Measurements from ENCODE around the gene NOS1.
"Not testable (repeated sequence)": the region's sequence is repeated elsewhere in the genome, so short reads cannot be mapped to it uniquely, and the experiment has no call there.

Gene NOS1

GRCh38 chr12:117361347-117361751, at the start of gene NOS1:
TSS of gene NOS1 (minus strand) at chr12:117361626. CDS start at chr12:117331069, 30,557 bp downstream.
- no peak for DNase-seq

GRCh38 chr12:117409286-117409685, 47.9 kb upstream of the NOS1 start:
- DNase-seq, result no peak

DNA sequence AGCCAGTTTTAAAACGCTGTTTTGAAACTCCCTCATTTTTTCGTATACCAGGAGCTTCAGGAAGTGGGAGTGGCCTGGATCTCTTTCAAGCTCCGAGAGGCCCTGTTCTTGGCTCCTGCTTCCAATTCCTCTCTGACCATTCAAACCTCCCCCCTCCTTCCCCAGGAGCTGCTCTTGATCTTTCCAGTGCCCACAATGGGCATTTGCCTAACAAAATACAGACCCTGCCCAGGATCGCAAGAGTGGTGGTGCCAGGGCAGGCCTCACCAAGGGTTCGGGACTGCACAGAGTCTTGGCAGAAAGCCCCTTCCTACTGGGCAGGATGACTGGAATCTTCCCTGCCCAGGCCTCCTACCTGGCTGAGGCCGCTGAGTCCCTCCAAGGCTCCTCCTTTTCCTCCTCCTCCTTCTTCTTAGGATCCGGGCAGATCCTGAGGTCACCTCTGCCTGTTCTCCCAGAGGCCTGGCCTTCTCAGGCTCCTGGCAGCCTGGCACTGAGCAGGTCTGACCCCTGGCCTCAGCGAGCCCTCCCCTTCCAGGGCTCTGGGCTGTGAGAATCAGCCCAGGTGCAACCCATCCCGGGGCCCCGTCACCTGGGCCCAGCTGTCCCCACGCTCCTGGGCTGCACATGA, 46.9 kb upstream of the NOS1 start:
- no peak for DNase-seq

DNA sequence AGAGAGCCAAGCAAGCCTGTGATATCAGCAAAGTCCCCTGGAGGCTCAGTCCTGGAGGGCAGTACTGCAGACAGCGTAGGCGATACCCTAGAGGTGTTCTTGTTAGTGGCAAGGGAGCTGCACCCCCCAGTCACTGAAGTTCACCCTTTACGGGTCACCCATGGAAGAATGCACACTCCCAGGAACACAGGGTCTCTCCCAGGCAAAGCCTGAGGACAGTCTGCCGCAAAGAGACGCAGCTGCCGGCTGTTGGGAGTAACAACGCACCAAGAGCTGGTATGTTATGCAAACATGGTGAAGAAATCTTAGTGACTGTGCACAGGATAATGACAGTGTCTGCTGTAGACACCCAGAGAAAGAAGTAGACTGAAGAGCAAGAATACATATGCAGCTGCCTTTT, 43.5 kb upstream of the NOS1 start:
- no peak for DNase-seq

- no peak for DNase-seq
Measured at GRCh38 chr12:117404203-117404853, 42.9 kb upstream of the NOS1 start.

GRCh38 chr12:117403586-117404139, 42.2 kb upstream of the NOS1 start:
- no peak for DNase-seq

DNA sequence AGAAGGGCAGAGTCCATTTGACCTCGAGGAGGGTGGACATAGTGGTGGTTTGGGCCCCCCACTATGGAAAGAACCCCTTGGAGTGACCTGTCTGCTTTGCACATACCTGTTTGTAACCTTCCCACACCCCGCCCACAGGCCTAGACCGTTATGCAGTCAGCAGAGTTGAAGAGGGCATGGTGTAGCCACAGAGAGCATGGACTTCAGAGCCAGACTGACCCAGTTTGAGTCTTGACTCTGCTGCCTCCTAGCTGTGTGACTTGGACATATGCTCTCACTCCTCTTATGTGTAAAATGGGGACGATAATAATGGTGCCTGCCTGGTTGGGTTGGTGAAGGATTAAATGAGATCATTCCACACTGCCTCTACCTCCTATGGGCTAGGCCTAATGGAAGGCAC, 40.9 kb upstream of the NOS1 start:
- no peak for DNase-seq

GRCh38 chr12:117400912-117401311, 39.5 kb upstream of the NOS1 start:
- no peak for DNase-seq

GRCh38 chr12:117398482-117398881, 37.1 kb upstream of the NOS1 start:
- not testable (repeated sequence) for DNase-seq

GRCh38 chr12:117395766-117396165, 34.3 kb upstream of the NOS1 start:
- no peak for DNase-seq

GRCh38 chr12:117394491-117394890, 33.1 kb upstream of the NOS1 start:
- DNase-seq, result no peak

- DNase-seq, result no peak
Measured at GRCh38 chr12:117393656-117394055, 32.2 kb upstream of the NOS1 start.

DNA sequence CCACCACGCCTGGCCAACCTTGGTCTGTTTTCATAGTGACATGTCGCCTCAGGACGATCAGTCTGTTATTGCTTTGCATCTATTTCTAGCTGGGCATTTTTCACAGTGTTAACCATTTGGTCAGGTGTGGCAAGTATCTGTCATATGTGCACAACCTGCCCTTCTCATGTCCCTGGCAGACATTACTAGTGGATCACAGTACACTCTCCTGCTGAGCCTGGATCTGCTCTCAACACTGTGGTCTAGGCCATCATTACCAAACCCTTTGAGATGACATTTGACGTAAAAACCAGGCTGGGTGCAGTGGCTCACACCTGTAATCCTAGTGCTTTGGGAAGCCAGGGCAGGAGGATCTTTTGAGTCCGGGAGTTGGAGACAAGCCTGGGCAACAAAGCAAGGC, 29.4 kb upstream of the NOS1 start:
- no peak for DNase-seq

DNA sequence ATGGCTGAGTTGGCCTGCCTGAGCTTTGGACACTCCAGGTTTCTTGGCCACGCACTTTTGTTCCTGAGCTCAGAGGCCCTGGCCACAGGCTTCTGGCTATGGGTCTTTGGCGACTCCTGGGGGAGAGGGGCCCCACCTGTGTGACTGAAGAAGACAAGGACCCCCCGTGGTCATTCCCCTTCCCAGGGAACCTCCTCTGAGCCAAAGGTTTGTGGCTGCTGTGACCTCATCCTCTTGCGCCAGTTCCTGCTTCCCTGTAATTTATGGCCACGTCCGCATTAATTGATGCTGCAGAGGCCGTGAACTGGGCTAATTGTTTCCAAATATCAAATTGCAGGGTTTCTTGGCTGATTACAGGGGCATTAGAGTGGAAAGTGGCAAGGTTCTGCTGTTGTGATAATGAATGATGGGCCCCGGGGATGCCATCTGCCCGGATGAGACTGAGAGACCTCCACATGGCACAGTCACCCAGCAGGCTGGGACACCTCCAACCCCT, 27.6 kb upstream of the NOS1 start:
- DNase-seq, result no peak

GRCh38 chr12:117387832-117388231, 26.4 kb upstream of the NOS1 start:
- no peak for DNase-seq

DNA sequence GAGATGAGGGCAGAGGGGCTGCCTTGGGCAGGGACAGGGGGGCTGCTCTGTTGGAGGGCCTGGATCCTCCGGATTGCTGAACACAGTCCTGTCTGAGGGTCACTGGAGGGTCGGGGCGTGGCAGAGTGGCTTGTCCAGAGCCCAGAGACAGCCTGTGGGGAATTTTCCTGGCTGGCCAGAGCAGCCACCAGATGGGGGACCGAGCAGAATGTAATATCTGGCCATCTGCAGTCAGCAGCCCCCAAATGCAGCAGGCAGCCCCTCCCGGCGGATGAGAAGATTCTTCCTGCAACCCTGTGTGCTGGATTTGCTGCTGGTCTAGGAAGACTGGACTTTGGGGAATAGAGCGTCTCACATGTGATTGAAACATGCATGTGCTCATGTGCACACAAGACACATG, 23.3 kb upstream of the NOS1 start:
- no peak for DNase-seq

DNA sequence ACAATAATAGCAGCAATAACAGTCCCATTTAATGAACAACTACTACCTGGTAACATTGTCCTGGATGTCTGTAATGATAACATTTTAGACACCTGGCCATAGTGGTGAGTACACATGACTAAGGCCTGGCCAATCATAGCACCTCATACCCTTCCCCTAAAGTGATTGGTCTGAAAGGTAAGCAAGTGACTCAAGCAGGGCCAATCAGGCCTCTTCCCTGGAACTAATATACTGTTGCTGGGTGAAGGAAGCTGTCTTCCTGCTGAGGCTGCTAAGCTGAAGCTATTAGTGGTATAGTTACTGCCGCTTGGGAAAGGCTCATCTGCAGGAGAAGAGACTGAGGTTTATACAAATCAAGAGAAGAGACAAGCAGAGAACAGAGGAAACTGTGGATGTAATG, 18.7 kb upstream of the NOS1 start:
- no peak for DNase-seq

DNA sequence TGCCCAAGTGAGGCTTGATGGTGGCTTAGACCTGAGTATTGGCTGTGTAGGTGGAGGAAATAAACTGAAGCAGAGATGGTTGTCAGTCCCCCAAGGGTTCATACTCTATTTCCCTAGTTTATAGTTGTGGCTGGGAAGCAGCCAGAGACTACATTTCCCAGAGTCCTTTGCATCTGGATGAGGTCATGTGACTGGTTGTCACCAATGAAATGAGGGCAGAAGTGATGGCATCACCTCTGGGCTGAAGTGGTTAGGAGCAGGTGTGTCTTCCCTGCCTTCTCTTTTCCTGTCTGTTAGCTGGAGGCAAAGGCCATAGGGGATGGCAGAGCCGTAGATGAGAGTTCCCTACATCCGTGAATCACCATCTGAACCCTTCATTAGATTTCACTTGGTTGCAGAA, 16.3 kb upstream of the NOS1 start:
- no peak for DNase-seq

- DNase-seq, result no peak
Measured at GRCh38 chr12:117370588-117370987, 9.2 kb upstream of the NOS1 start.

GRCh38 chr12:117370000-117370399, 8.6 kb upstream of the NOS1 start:
- DNase-seq, result not testable (repeated sequence)

DNA sequence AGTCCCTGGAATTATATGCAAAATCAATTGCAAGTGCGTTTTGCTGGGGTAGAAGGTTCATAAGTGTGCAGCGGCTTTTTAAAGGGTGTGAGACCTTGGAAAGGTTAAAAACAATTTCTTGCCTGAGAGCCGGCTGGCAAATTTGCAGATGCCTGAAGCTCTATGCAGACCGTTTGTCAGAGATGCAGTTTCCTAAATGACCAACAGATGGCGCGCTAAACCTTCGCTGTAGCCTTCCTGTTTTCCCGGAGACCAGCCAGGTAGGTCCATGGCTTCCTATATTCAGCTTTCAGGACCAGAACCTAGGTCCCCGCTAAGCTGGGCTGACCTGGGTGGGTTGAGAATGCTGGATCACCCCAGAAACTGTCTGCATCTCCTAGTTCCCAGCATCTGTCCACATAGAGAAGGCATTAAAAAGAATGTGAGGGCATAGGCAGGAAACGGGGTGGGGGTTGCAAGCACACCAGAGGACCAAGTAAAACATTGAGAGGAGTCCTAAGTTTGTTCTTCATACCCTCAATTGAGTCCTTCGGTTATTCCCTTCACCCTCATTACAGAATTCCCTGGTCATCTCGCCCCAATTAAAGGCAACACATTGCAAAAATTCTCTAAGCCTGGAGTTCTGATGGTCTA, 5.7 kb upstream of the NOS1 start:
- peak; percentile 27 for DNase-seq

GRCh38 chr12:117365049-117365616, 3.7 kb upstream of the NOS1 start:
- no peak for DNase-seq

- DNase-seq, result no peak
Measured at GRCh38 chr12:117363953-117364486, 2.6 kb upstream of the NOS1 start.
